OCI-LY7 (cell line): ENCODE data around the gene CD93.

Experiments
- CTCF ChIP-seq: fragments of 200-600 bp; sonication (generic); conservative IDR thresholded peaks from 2 replicates; pipeline ENCODE4 v1.5.1; 2014; ENCODE audit warnings: mild to moderate bottlenecking, antibody characterized with exemption, low read length, moderate library complexity, mixed read lengths
- EZH2phosphoT487 ChIP-seq: fragments of 200-600 bp; sonication (generic); IDR thresholded peaks from 2 replicates; pipeline ENCODE4 v1.6.1; 2018; ENCODE audit warnings: low read depth, borderline replicate concordance, mild to moderate bottlenecking, mixed run types, antibody characterized with exemption, low read length, moderate library complexity, mixed read lengths

DNA sequence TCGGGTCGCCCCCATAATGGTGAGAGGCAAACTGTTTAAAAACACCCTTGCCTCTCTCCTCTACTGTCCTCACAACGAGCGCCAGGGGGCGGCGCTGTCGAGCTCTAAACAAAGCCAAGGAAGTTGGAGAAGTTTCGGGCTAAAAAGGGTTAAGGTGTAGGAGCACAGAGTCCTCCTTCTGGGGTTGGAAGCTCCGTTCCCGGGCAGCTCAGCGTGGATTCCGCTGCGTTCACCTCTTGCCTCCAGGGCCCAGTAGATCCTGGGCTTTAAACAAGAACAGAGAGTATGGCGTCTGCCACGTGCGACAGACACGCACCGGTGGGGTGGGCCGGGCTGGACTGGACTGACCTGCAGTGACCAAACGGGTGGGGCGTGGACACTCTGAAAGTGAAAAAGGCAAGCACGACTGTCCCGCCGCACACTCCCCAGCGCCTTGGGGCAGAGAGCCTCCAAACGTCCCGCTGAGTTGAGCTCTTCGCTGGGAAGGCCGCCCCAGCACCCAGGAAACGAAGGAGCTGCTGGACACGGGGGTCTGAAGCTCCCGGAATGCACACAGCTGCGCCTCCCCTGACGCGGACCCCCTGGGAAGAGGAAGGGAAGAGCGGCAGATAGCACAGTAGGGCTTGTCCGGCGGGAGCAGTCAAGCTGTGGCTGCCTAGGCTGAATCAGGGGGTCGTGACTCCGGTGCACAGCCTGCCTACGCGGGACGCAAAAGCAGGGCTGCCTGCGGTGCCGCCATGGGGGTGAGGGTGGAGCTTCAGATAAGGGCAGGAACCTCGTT is 35.1 kb downstream of the CD93 start:
- TF ChIP-seq CTCF (0 out of 2 replicates have a peak, but pooled peaks have one; percentile 21), EZH2phosphoT487 (no peak)
